GM12878 (cell line): Measurements from ENCODE around the gene PRPF6. TPM values are rescaled to one million over a fixed set of nuclear protein-coding genes. Genes with fewer than 3 reads are reported as not detected.
A peak's percentile ranks its signal among the peaks of the same experiment; 100 is the strongest.

ENCODE experiments used
- ATAC-seq: fragments of 200-7000 bp; cut with Tn5 transposase; 3 replicates; pipeline ENCODE4 v1.9.1; 2020; ENCODE audit warnings: mild to moderate bottlenecking, moderate library complexity
- BruUV-seq: library from RNA; stranded (reverse); fragments of 400-500 nt; replicated peaks from 2 replicates; lab custom pipeline; 2021; lab: Mats Ljungman, UMichigan
- CTCF ChIA-PET: fragments of 300-600 bp; sonication (Branson Sonifier 250); formaldehyde crosslinking; extraction: SDS; loops from one replicate; lab custom pipeline; 2021; ENCODE audit warnings: inconsistent platforms; lab: Yijun Ruan, JAX
- POLR2A ChIA-PET: fragments of 350-600 bp; formaldehyde crosslinking; extraction: SDS; loops from one replicate; lab custom pipeline; 2021; ENCODE audit warnings: inconsistent platforms; lab: Charles Lee
- RAD21 ChIA-PET: fragments of 300-600 bp; sonication (Branson Sonifier 250); formaldehyde crosslinking; loops from one replicate; lab custom pipeline; 2023; ENCODE audit warnings: antibody characterized with exemption; ENCODE audit not compliant: unreplicated experiment; lab: Charles Lee
- SMC1A ChIA-PET: fragments of 300-600 bp; sonication (Branson Sonifier 250); formaldehyde crosslinking; loops from one replicate; lab custom pipeline; 2023; ENCODE audit not compliant: unreplicated experiment, uncharacterized antibody; lab: Charles Lee
- DNase-seq: peaks from one replicate; pipeline ENCODE4 v3.0.0-alpha.2; 2011; ENCODE audit warnings: low read depth, low spot score
- FAIRE-seq: peaks from 3 replicates; lab custom pipeline; 2011; peaks lifted over from hg19 to GRCh38; lab: Jason Lieb, UNC
- H2AFZ ChIP-seq: 2 replicates; pipeline ENCODE4 v1.6.0; 2011; ENCODE audit warnings: low read depth, low read length, control low read depth; ENCODE audit not compliant: control insufficient read depth
- H3K27ac ChIP-seq: 2 replicates; pipeline ENCODE4 v1.5.1; 2011; ENCODE audit warnings: control low read depth; ENCODE audit not compliant: control insufficient read depth, insufficient read depth
- H3K27me3 ChIP-seq, 2 experiments: replicated peaks in 1 of 2; 2 replicates each; pipeline versions ENCODE4 v1.6.0 to v1.6.1; 2011; ENCODE audit warnings: low read length in 1 of 2; ENCODE audit not compliant: control insufficient read depth in 2 of 2, insufficient read depth in 2 of 2
- H3K36me3 ChIP-seq, 2 experiments: 2 replicates each; pipeline ENCODE4 v1.5.1; 2011; ENCODE audit warnings: low read length in 1 of 2; ENCODE audit not compliant: control insufficient read depth in 2 of 2, insufficient read depth in 2 of 2
- H3K4me1 ChIP-seq: 2 replicates; pipeline ENCODE4 v1.6.1; 2011; ENCODE audit warnings: mild to moderate bottlenecking, low read length, moderate library complexity, mixed read lengths; ENCODE audit not compliant: control insufficient read depth, insufficient read depth
- H3K4me2 ChIP-seq: 2 replicates; pipeline ENCODE4 v1.6.0; 2011; ENCODE audit warnings: control low read depth; ENCODE audit not compliant: control insufficient read depth, insufficient read depth
- H3K4me3 ChIP-seq: fragments of 200-600 bp; sonication (generic); 2 replicates; pipeline ENCODE4 v1.5.1; 2016
- H3K79me2 ChIP-seq: 2 replicates; pipeline ENCODE4 v1.6.0; 2011; ENCODE audit warnings: low read length; ENCODE audit not compliant: control insufficient read depth, insufficient read depth
- H3K9ac ChIP-seq: 2 replicates; pipeline ENCODE4 v1.8.0; 2011; ENCODE audit warnings: low read length, control low read depth, mixed read lengths; ENCODE audit not compliant: control insufficient read depth, insufficient read depth
- H3K9me3 ChIP-seq: replicated peaks from 3 replicates; pipeline ENCODE4 v1.5.1; 2011; ENCODE audit warnings: mild to moderate bottlenecking, low read length; ENCODE audit not compliant: control insufficient read depth, insufficient read depth
- H4K20me1 ChIP-seq: 2 replicates; pipeline ENCODE4 v1.6.0; 2011; ENCODE audit not compliant: control insufficient read depth, insufficient read depth
- EED ChIP-seq: sonication (generic); IDR thresholded peaks from 2 replicates; pipeline ENCODE4 v1.6.1; 2016; ENCODE audit warnings: antibody characterized with exemption, low read depth
- ESRRA ChIP-seq: IDR thresholded peaks from 2 replicates; pipeline ENCODE4 v1.6.1; 2012; ENCODE audit warnings: mild to moderate bottlenecking, low read length, improper control_type of control experiment
- HCFC1 ChIP-seq: fragments of 150-350 bp; IDR thresholded peaks from 2 replicates; pipeline ENCODE4 v1.6.1; 2014; ENCODE audit warnings: low read length
- NR2F1 ChIP-seq: fragments of 450-650 bp; conservative IDR thresholded peaks from 2 replicates; pipeline ENCODE4 v1.6.1; 2017; ENCODE audit warnings: mild to moderate bottlenecking
- POLR2A ChIP-seq: IDR thresholded peaks from 2 replicates; pipeline ENCODE4 v1.6.1; 2011; ENCODE audit warnings: low read depth, mild to moderate bottlenecking, low read length
- POU2F2 ChIP-seq: IDR thresholded peaks from 3 replicates; pipeline ENCODE4 v1.6.1; 2011; ENCODE audit warnings: low read depth, mild to moderate bottlenecking, low read length, borderline replicate concordance
- RAD21 ChIP-seq: IDR thresholded peaks from 2 replicates; pipeline ENCODE4 v1.6.1; 2011; ENCODE audit warnings: mild to moderate bottlenecking, low read depth, low read length, moderate library complexity; ENCODE audit not compliant: insufficient read depth
- WRNIP1 ChIP-seq: IDR thresholded peaks from 2 replicates; pipeline ENCODE4 v1.6.1; 2011; ENCODE audit warnings: low read depth, low read length, improper control_type of control experiment, borderline replicate concordance
- ZNF622 ChIP-seq: fragments of 450-650 bp; IDR thresholded peaks from 2 replicates; pipeline ENCODE4 v1.6.1; 2017; ENCODE audit warnings: mild to moderate bottlenecking, inconsistent platforms
- WGBS: methylation state at CpG from one replicate; pipeline ENCODE4 v1.1.6; 2016; ENCODE audit warnings: low lambda C conversion rate; ENCODE audit not compliant: insufficient replicate concordance, insufficient coverage; ENCODE audit errors: missing lambda C conversion rate; 5-methylcytosine and 5-hydroxymethylcytosine counted together
- in situ Hi-C: fragments of 300-500 bp; cut with MboI; formaldehyde crosslinking; loops from 9 replicates; pipeline ENCODE4 v1.14.3; 2018; ENCODE audit warnings: mixed read lengths
- intact Hi-C: fragments of 100-400 bp; cut with micrococcal nuclease; formaldehyde crosslinking; loops from one replicate; pipeline ENCODE4 v1.14.2; 2022; ENCODE audit not compliant: unreplicated experiment
- polyA plus RNA-seq, 11 experiments: library from polyadenylated mRNA; depleted of rRNA in 4 of 11; unstranded in 6 of 11; stranded (reverse) in 5 of 11; fragments of >200 nt; fragmentation: Nextera tagmentation in 4 of 11; fragmentation: Illumina TruSeq in 1 of 11; extraction: Ambion mirVana in 4 of 11; extraction: Trizol in 1 of 11; gene quantifications; 1 replicate in 1 of 11; 2 replicates in 10 of 11; pipeline versions ENCODE4 v1.2.1 to v1.2.3, GENCODE V29; 2011 to 2016; ENCODE audit warnings: inconsistent platforms in 2 of 11, missing spikeins in 2 of 11, low read depth in 1 of 11
- total RNA-seq, 4 experiments: library from RNA; depleted of rRNA in 3 of 4; stranded (reverse); fragments of >200 nt in 3 of 4; fragmentation: Illumina TruSeq in 1 of 4; extraction: Trizol in 1 of 4; gene quantifications; 2 replicates each; pipeline versions ENCODE4 v1.2.1 to v1.2.3, GENCODE V29; 2013 to 2021
- TF ChIP-seq, protein P1 (sequence below): fragments of 450-650 bp; IDR thresholded peaks from 2 replicates; pipeline ENCODE4 v1.6.1; 2017; ENCODE audit warnings: borderline replicate concordance
- TF ChIP-seq, protein P2 (sequence below): fragments of 450-650 bp; formaldehyde crosslinking; IDR thresholded peaks from 2 replicates; pipeline ENCODE4 v1.5.0; 2022; ENCODE audit warnings: mild to moderate bottlenecking, missing genetic modification characterization
- TF ChIP-seq, protein P3 (sequence below): fragments of 450-650 bp; IDR thresholded peaks from 2 replicates; pipeline ENCODE4 v1.6.1; 2016; ENCODE audit warnings: mild to moderate bottlenecking

The PRPF6 gene
- total and polyA plus RNA-seq, 10 of the 15 experiments (the other 5 are each of a cell fraction or from before 2014, with no cell fraction given), result 5.0 to 102 (median 71.3) TPM

DNA sequence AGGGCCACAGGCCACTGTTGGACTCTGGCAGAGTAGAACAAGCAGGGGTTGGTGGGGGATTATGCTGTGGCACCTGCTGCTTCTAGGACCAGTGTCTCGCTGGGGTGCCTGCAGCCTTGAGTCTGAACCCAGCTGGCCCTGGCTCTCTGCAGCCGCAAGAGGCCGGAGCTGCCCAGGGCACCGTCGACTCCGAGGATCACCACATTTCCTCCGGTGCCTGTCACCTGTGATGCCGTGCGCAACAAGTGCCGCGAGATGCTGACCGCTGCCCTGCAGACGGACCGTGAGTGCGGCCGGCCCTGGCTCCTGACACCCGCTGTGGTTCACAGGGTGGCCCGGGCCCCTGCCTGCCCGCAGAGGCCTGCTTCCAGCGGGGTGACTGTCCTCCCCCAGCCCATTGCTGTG lies 88.3 kb downstream of the PRPF6 start:
- Histone ChIP-seq H4K20me1 (no peaks in the 10 kb centered on the region), H3K9ac (no peak overlapping the region)

DNA sequence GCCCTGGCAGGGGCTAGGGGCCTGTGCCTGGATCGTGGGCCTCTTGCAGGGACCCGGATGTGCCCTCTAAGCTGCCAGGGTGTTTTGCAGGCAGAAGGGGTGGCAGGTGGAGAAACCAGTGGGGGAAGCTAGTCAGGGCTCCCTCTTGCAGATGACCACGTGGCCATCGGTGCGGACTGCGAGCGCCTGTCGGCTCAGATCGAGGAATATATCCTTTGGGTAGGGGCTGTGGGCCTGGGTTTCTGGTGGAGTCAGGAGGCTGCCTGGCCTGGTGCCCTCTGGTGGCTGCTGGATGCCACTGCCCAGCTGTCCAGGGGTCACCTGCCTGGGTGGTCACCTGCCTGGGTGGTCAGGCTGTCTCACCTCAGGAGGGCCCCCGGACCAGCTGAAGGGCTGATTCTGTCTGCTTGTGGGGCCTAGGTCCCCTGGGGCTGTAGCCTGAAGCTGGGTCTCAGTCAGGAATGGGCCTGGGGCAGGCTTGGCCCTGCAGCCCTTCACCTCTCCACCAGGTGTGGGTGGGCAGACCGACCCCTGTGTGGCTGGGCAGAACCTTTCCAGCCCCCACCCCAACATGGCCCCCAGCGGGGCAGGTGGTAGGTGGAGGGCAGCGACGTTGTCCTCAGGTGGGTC lies 88.8 kb downstream of the PRPF6 start:
- WGBS, result 35% methylated on average over 13 of the region's 14 CpGs
- no peaks in the 10 kb centered on the region for H4K20me1 ChIP-seq
- BruUV-seq, result no TSS peak
- ChIA-PET SMC1A (interaction anchor here (0.9 kb wide), 1 partner anchor 30 kb away, joined by 3 read pairs; no protein-coding TSS in a partner anchor), CTCF (interaction anchor here (1.2 to 2.3 kb wide), 5 partner anchors 9 to 30 kb away, joined by 5 to 10 read pairs (median 7); no protein-coding TSS in a partner anchor), POLR2A (interaction anchor here (1.3 kb wide), 1 partner anchor 10 kb away, joined by 4 read pairs; the partner anchor contains the start of gene RGS19), RAD21 (interaction anchor here (0.8 kb wide), 1 partner anchor 32 kb away, joined by 3 read pairs; no protein-coding TSS in a partner anchor)
- ATAC-seq, result peak; percentile 40
- H3K9me3 ChIP-seq, result no peaks in the 10 kb centered on the region
- no peak overlapping the region for H3K4me3 ChIP-seq
- H3K27ac ChIP-seq, result no peak overlapping the region
- no peak overlapping the region for H3K4me2 ChIP-seq
- H3K4me1 ChIP-seq, result peaks cover 18% of the 10 kb centered on the region
- no peaks in the 10 kb centered on the region for H3K27me3 ChIP-seq
- no peaks in the 10 kb centered on the region; the same call in 1 of the 2 replicates for H3K79me2 ChIP-seq
- H3K36me3 ChIP-seq, result peaks cover 3 to 19% of the 10 kb centered on the region in 2 experiments
- FAIRE-seq, result no peak
- intact Hi-C loops (no loop called here), in situ Hi-C loops (no loop called here)
- no peak overlapping the region for H2AFZ ChIP-seq
- H3K9ac ChIP-seq, result no peak overlapping the region
- DNase-seq, result no peak
- TF ChIP-seq ZNF622 (no peak), RAD21 (peak; percentile 30), POU2F2 (no peak), WRNIP1 (no peak), ESRRA (no peak), NR2F1 (peak; percentile 49)
- TF ChIP-seq, protein P1, sequence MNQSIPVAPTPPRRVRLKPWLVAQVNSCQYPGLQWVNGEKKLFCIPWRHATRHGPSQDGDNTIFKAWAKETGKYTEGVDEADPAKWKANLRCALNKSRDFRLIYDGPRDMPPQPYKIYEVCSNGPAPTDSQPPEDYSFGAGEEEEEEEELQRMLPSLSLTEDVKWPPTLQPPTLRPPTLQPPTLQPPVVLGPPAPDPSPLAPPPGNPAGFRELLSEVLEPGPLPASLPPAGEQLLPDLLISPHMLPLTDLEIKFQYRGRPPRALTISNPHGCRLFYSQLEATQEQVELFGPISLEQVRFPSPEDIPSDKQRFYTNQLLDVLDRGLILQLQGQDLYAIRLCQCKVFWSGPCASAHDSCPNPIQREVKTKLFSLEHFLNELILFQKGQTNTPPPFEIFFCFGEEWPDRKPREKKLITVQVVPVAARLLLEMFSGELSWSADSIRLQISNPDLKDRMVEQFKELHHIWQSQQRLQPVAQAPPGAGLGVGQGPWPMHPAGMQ, result no peak
- TF ChIP-seq, protein P2, sequence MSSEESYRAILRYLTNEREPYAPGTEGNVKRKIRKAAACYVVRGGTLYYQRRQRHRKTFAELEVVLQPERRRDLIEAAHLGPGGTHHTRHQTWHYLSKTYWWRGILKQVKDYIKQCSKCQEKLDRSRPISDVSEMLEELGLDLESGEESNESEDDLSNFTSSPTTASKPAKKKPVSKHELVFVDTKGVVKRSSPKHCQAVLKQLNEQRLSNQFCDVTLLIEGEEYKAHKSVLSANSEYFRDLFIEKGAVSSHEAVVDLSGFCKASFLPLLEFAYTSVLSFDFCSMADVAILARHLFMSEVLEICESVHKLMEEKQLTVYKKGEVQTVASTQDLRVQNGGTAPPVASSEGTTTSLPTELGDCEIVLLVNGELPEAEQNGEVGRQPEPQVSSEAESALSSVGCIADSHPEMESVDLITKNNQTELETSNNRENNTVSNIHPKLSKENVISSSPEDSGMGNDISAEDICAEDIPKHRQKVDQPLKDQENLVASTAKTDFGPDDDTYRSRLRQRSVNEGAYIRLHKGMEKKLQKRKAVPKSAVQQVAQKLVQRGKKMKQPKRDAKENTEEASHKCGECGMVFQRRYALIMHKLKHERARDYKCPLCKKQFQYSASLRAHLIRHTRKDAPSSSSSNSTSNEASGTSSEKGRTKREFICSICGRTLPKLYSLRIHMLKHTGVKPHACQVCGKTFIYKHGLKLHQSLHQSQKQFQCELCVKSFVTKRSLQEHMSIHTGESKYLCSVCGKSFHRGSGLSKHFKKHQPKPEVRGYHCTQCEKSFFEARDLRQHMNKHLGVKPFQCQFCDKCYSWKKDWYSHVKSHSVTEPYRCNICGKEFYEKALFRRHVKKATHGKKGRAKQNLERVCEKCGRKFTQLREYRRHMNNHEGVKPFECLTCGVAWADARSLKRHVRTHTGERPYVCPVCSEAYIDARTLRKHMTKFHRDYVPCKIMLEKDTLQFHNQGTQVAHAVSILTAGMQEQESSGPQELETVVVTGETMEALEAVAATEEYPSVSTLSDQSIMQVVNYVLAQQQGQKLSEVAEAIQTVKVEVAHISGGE, result no peak
- TF ChIP-seq, protein P3, sequence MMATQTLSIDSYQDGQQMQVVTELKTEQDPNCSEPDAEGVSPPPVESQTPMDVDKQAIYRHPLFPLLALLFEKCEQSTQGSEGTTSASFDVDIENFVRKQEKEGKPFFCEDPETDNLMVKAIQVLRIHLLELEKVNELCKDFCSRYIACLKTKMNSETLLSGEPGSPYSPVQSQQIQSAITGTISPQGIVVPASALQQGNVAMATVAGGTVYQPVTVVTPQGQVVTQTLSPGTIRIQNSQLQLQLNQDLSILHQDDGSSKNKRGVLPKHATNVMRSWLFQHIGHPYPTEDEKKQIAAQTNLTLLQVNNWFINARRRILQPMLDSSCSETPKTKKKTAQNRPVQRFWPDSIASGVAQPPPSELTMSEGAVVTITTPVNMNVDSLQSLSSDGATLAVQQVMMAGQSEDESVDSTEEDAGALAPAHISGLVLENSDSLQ, result no peak

More for the DNA sequence above, 88.3 kb downstream of the PRPF6 start:
- no peak overlapping the region for H3K27ac ChIP-seq
- no peak overlapping the region for H3K4me2 ChIP-seq
- no peaks in the 10 kb centered on the region for H3K79me2 ChIP-seq
- DNase-seq (no peak), FAIRE-seq (no peak), ATAC-seq (no peak)
- peaks cover 3 to 14% of the 10 kb centered on the region in 2 experiments; a peak in 3 of 4 replicates for H3K36me3 ChIP-seq
- H3K4me1 ChIP-seq, result peaks cover 22% of the 10 kb centered on the region
- ChIA-PET CTCF (interaction anchor here (1.2 to 2.3 kb wide), 5 partner anchors 9 to 30 kb away, joined by 5 to 10 read pairs (median 7); no protein-coding TSS in a partner anchor), POLR2A (no interaction called here), RAD21 (no interaction called here), SMC1A (no interaction called here)
- no peak overlapping the region for H2AFZ ChIP-seq
- no peaks in the 10 kb centered on the region for H3K9me3 ChIP-seq
- H3K4me3 ChIP-seq, result no peak overlapping the region
- in situ Hi-C loops, result no loop called here
- intact Hi-C loops, result no loop called here
- TF ChIP-seq POLR2A (peak; percentile 52; the same call in 1 of the 2 replicates), EED (no peak), HCFC1 (no peak)
- H3K27me3 ChIP-seq, result no peaks in the 10 kb centered on the region
- WGBS, result 66% methylated on average over 20 of the region's 20 CpGs
- no TSS peak for BruUV-seq
